ENCODE results near the gene MAN1C1. TPM values are rescaled to one million over a fixed set of nuclear protein-coding genes. Genes with fewer than 3 reads are reported as not detected.
A peak's percentile ranks its signal among the peaks of the same experiment; 100 is the strongest.

The MAN1C1 gene
- total and polyA plus RNA-seq, 7 donors = 0.69 to 32.1 (median 12.8) TPM

DNA sequence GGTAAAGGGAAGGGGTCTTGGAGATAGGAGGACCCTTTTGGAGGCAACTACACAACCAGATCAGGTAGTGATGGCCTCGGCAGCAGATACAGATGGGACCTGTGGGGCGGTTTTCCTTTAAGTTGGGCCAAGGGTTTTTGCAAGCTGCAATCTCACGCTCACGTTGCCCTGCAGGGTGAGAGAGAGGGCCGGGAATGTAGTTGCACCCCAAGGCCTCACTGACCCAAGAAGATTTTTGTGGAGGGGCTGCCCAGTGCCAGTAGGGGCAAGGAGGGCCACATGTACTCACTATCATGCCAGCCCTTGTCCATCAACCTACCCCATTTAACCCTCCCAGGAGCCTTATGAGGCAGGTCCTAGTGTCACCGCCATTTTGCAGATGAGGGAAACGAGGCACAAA, 125.7 kb downstream of the MAN1C1 start:
- peak overlapping the region in 3 of 4 donors; percentile 87 to 94 (median 93) for H3K27ac ChIP-seq
- H3K27me3 ChIP-seq = no peaks in the 10 kb centered on the region
- intact Hi-C loops (cut with DNase I) = loop anchor here (2.0 kb wide), 2 partner anchors 14 to 48 kb away; no protein-coding TSS in a partner anchor
- TF ChIP-seq, protein P1, sequence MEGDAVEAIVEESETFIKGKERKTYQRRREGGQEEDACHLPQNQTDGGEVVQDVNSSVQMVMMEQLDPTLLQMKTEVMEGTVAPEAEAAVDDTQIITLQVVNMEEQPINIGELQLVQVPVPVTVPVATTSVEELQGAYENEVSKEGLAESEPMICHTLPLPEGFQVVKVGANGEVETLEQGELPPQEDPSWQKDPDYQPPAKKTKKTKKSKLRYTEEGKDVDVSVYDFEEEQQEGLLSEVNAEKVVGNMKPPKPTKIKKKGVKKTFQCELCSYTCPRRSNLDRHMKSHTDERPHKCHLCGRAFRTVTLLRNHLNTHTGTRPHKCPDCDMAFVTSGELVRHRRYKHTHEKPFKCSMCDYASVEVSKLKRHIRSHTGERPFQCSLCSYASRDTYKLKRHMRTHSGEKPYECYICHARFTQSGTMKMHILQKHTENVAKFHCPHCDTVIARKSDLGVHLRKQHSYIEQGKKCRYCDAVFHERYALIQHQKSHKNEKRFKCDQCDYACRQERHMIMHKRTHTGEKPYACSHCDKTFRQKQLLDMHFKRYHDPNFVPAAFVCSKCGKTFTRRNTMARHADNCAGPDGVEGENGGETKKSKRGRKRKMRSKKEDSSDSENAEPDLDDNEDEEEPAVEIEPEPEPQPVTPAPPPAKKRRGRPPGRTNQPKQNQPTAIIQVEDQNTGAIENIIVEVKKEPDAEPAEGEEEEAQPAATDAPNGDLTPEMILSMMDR (IDR thresholded peaks at IDR 0.05) = no peak
- TF ChIP-seq EP300 (IDR thresholded peaks at IDR 0.05) = no peak
- TF ChIP-seq POLR2AphosphoS5 (IDR thresholded peaks at IDR 0.05) = no peak
- TF ChIP-seq POLR2A (IDR thresholded peaks at IDR 0.05) = no peak
- peaks cover 0 to 48% (median 35%) of the 10 kb centered on the region in 4 donors for H3K4me1 ChIP-seq
- no peaks in the 10 kb centered on the region for H3K36me3 ChIP-seq
- DNase-seq = no peak
- no peak overlapping the region for H3K4me3 ChIP-seq
- WGBS, 2 donors = 95% methylated on average over 7 of the region's 7 CpGs
- H3K9me3 ChIP-seq = no peaks in the 10 kb centered on the region

DNA sequence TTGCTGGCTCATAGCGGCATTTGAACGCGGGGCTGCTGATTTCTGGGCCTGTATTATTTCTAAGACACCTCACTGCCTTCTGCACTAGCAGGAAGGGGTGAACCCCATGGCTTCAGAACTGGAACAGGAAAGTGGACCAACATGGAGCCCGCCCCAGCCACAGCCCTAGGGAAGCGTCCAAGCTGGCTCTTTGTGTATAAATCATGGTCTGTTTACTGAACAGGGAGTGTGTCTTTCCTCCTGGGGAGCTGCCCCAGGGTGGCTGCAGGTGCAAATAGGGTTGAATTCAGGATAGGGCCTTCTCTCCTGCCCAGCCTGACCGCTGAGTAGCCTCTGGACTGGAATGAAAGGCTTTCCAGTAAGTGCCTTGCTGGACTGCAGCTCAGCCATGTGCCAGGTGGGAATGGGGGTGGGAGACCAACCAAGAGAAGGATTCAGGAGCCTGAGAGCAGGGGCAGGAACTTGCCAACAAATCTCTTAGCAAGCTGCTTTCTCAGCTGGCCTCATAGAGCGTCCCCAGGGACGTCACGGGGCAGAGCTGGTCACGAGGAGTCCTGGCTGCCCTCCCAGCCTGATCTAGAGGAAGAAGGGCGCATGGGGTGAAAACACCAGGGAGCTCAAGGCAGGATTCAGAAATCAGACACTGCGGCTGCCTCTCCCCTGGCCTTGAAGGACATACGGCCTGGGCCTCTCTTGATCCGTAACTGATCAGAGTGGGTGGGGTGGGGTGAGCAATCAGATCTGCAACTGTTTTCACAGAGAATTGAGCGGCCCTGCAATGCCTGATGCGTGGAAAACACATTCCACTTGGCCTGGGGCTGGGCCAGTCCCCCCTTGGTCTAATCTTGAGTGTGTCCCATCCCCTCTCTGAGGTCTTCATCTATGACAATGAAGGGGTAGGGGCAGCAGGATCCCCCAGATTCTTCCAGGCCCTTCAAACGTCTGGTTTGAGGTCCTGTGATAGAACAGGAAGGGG, 126.9 kb downstream of the MAN1C1 start:
- H3K27ac ChIP-seq = peak overlapping the region; percentile 87 to 94 (median 90)
- intact Hi-C loops (cut with DNase I) = loop anchor here (2.0 kb wide), 5 partner anchors 15 to 135 kb away; partner anchors contain the start of gene MAN1C1
- 50 to 69% methylated on average over 17 of the region's 17 CpGs for WGBS, 2 donors
- TF ChIP-seq EP300 (IDR thresholded peaks at IDR 0.05) = peak in 2 of 4 donors; percentile 82 to 86
- TF ChIP-seq POLR2A (IDR thresholded peaks at IDR 0.05) = no peak
- peak; percentile 58 to 92 (median 67) for TF ChIP-seq POLR2AphosphoS5 (IDR thresholded peaks at IDR 0.05)
- H3K36me3 ChIP-seq = no peaks in the 10 kb centered on the region
- H3K27me3 ChIP-seq = no peaks in the 10 kb centered on the region
- no peak overlapping the region for H3K4me3 ChIP-seq
- peaks cover 0 to 51% (median 37%) of the 10 kb centered on the region in 4 donors for H3K4me1 ChIP-seq
- DNase-seq = peak; percentile 97
- no peaks in the 10 kb centered on the region for H3K9me3 ChIP-seq

DNA sequence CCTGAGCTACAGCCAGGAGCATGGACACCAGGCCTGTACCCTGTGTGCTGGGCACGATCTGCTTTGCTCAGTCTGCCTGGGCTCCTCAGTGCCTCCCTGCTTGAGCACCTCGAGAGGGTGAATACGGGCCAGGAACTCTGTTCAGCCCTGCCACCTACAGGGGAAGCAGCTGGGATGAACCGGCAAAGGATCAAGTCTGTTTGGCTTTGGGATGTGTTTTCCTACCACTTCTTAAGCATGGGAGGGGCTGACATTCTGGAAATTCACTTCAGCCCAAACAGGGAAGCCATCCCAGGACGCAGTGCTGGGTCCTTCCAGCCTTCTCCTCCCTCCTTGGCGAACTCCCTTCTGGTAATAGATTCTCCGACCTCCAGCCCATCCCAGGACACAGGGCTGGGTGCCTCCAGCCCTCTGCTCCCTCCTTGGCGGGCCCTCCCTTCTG, 127.6 kb downstream of the MAN1C1 start:
- peak overlapping the region; percentile 87 to 94 (median 90) for H3K27ac ChIP-seq
- TF ChIP-seq POLR2AphosphoS5 (IDR thresholded peaks at IDR 0.05) = peak; percentile 40 to 71 (median 58)
- TF ChIP-seq EP300 (IDR thresholded peaks at IDR 0.05) = peak in 1 of 4 donors; percentile 33
- TF ChIP-seq, protein P1 (IDR thresholded peaks at IDR 0.05) = peak; percentile 50 to 68 (median 56)
- TF ChIP-seq POLR2A (IDR thresholded peaks at IDR 0.05) = no peak
- H3K4me1 ChIP-seq = peaks cover 0 to 56% (median 37%) of the 10 kb centered on the region in 4 donors
- H3K4me3 ChIP-seq = no peak overlapping the region
- H3K36me3 ChIP-seq = no peaks in the 10 kb centered on the region
- intact Hi-C loops (cut with DNase I) = loop anchor here (2.0 kb wide), 3 partner anchors 55 to 135 kb away; partner anchors contain the start of gene MAN1C1
- H3K27me3 ChIP-seq = no peaks in the 10 kb centered on the region
- WGBS, 2 donors = 29 to 60% methylated on average over 8 of the region's 8 CpGs
- no peaks in the 10 kb centered on the region for H3K9me3 ChIP-seq
- peak; percentile 93 for DNase-seq

DNA sequence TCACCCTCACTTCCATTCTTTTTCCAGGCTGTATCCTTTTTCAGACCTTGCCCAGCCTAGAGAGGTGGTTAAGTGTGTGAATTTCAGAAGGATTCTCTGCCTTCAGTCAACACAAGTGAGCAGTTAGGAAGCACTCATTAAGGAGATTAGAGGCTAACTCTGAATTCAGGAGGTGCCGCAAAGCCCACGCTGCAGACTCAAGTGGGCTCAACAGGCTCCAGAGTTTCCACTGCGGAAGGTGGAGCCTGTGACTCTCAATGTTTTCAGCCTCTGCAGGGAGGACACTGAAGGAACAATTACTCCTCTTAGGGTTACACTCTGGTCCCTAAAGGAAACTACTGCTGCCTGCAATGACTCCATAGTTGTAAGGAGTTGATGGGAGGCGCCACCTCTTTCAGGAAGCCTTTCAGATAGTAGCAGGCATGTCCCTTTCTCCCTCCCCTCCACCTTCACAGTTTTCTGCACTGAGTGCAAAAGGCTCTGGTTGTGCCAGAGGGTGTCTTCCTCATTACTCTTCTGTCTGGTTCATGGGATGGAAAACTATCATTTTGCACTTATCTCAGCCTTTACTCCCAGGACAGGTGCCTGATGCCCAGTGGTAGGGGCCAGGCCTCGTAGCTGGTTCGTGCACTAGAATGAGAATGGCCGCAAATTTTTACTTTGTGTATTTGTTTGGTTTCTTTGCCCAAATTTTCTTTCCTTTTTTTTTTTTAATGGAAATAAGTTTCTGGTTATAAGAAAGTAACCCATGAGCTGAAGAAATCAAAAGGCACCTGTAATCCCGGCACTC, 128.2 kb downstream of the MAN1C1 start:
- Histone ChIP-seq H3K4me3 (no peak overlapping the region), H3K27me3 (no peaks in the 10 kb centered on the region), H3K4me1 (peaks cover 0 to 56% (median 37%) of the 10 kb centered on the region in 4 donors), H3K36me3 (no peaks in the 10 kb centered on the region), H3K9me3 (no peaks in the 10 kb centered on the region), H3K27ac (peak overlapping the region; percentile 87 to 94 (median 90))
- TF ChIP-seq, protein P1 (IDR thresholded peaks at IDR 0.05) = no peak
- TF ChIP-seq POLR2A (IDR thresholded peaks at IDR 0.05) (no peak), POLR2AphosphoS5 (IDR thresholded peaks at IDR 0.05) (no peak), EP300 (IDR thresholded peaks at IDR 0.05) (no peak)
- 90 to 92% methylated on average over 8 of the region's 8 CpGs for WGBS, 2 donors
- DNase-seq = no peak
- intact Hi-C loops (cut with DNase I) = loop anchor here (2.0 kb wide), 3 partner anchors 54 to 136 kb away; partner anchors contain the start of gene MAN1C1

All from sigmoid colon (tissue), 7 donors.